Activated CD8-positive, alpha-beta T cell treated with anti-CD3 and anti-CD28 coated beads for 36 hours (primary cell): ENCODE measurements around the gene UBA6. TPM values are rescaled to one million over a fixed set of nuclear protein-coding genes. Genes with fewer than 3 reads are reported as not detected.

Experiments
- ATAC-seq: fragments of 200-7000 bp; cut with Tn5 transposase; one replicate; pipeline ENCODE4 v1.10.0; 2021; ENCODE audit warnings: mild to moderate bottlenecking, moderate library complexity
- CTCF ChIA-PET: fragments of 350-600 bp; sonication (Branson Sonifier 250); formaldehyde crosslinking; loops from one replicate; lab custom pipeline; 2021; ENCODE audit warnings: antibody characterized with exemption; lab: Charles Lee
- POLR2A ChIA-PET: fragments of 350-600 bp; sonication (Branson Sonifier 250); formaldehyde crosslinking; loops from one replicate; lab custom pipeline; 2021; ENCODE audit warnings: antibody characterized with exemption; lab: Charles Lee
- DNase-seq: peaks from one replicate; pipeline ENCODE4 v3.0.0-alpha.2; 2020
- H3K27ac Mint-ChIP-seq: one replicate; pipeline ENCODE4 v1.8.0; 2021; ENCODE audit warnings: mild to moderate bottlenecking, mixed read lengths
- H3K27me3 Mint-ChIP-seq: one replicate; pipeline ENCODE4 v1.8.0; 2021; ENCODE audit warnings: mixed read lengths
- H3K36me3 Mint-ChIP-seq: one replicate; pipeline ENCODE4 v1.8.0; 2021; ENCODE audit warnings: low read depth, mixed read lengths
- H3K4me1 Mint-ChIP-seq: one replicate; pipeline ENCODE4 v1.8.0; 2021; ENCODE audit warnings: low read depth, mixed read lengths
- H3K4me3 Mint-ChIP-seq: one replicate; pipeline ENCODE4 v1.8.0; 2021; ENCODE audit warnings: mild to moderate bottlenecking, moderate library complexity, mixed read lengths
- H3K9me3 Mint-ChIP-seq: one replicate; pipeline ENCODE4 v1.8.0; 2021; ENCODE audit warnings: mixed read lengths
- CTCF ChIP-seq: fragments of 200-600 bp; IDR thresholded peaks from one replicate; pipeline ENCODE4 v1.8.0; 2022; ENCODE audit warnings: antibody characterized with exemption, mild to moderate bottlenecking
- intact Hi-C: fragments of 100-400 bp; cut with micrococcal nuclease; formaldehyde crosslinking; loops from one replicate; pipeline ENCODE4 v1.10.0; 2022
- total RNA-seq, 2 experiments: library from RNA; stranded (reverse); gene quantifications; one replicate each; pipeline ENCODE4 v1.2.3, GENCODE V29; 2021

The UBA6 gene
- total RNA-seq, 2 experiments from 2014 or later, result 81.2 to 87.5 TPM

GRCh38 chr4:67566335-67566734, 134.6 kb downstream of the UBA6 start:
- intact Hi-C loops, result no loop called here
- H3K27me3 Mint-ChIP-seq, result no peaks in the 10 kb centered on the region
- no peak overlapping the region for H3K27ac Mint-ChIP-seq
- no peak overlapping the region for H3K4me3 Mint-ChIP-seq
- DNase-seq (no peak), ATAC-seq (peak; percentile 58)
- H3K4me1 Mint-ChIP-seq, result peaks cover 4% of the 10 kb centered on the region
- POLR2A ChIA-PET, result no interaction called here
- H3K36me3 Mint-ChIP-seq, result no peaks in the 10 kb centered on the region
- CTCF ChIA-PET, result no interaction called here
- TF ChIP-seq CTCF, result no peak
- H3K9me3 Mint-ChIP-seq, result no peaks in the 10 kb centered on the region

GRCh38 chr4:67565284-67565683, 135.7 kb downstream of the UBA6 start:
- H3K4me1 Mint-ChIP-seq, result peaks cover 4% of the 10 kb centered on the region
- H3K36me3 Mint-ChIP-seq, result no peaks in the 10 kb centered on the region
- intact Hi-C loops, result no loop called here
- H3K27me3 Mint-ChIP-seq, result no peaks in the 10 kb centered on the region
- TF ChIP-seq CTCF, result no peak
- no peak for DNase-seq
- no peak overlapping the region for H3K4me3 Mint-ChIP-seq
- POLR2A ChIA-PET, result no interaction called here
- H3K27ac Mint-ChIP-seq, result no peak overlapping the region
- CTCF ChIA-PET, result no interaction called here
- no peak for ATAC-seq
- no peaks in the 10 kb centered on the region for H3K9me3 Mint-ChIP-seq

Other genes with a start within 250 kb of the UBA6 start
- gene CENPC, start 155.7 kb downstream of the UBA6 start, total RNA-seq, result 10 to 100 TPM; 29.1 to 32.0 TPM
- gene STAP1, start 142.4 kb downstream of the UBA6 start, total RNA-seq, result 1 to 10 TPM; 3.0 TPM
- not detected for gene GNRHR, start 53.2 kb upstream of the UBA6 start, total RNA-seq
- gene TMPRSS11D, start 182.8 kb upstream of the UBA6 start, total RNA-seq, result not detected